Natural killer cell (primary cell): Measurements from ENCODE around the gene EHD2. TPM values are rescaled to one million over a fixed set of nuclear protein-coding genes. Genes with fewer than 3 reads are reported as not detected.

Source experiments
- ATAC-seq, 3 donors: fragments of 150-1000 bp in 2 of 3; fragments of 200-7000 bp in 1 of 3; cut with Tn5 transposase; 1 replicate in 1 of 3; 2 replicates in 2 of 3; pipeline ENCODE4 v1.10.0; 2021; ENCODE audit warnings: mild to moderate bottlenecking in 2 of 3, moderate library complexity in 2 of 3
- DNase-seq, 2 donors: peaks; one replicate each; pipeline versions ENCODE4 v3.0.0 to v3.0.0-alpha.2; 2013 to 2021; ENCODE audit warnings: mixed read lengths in 1 of 2
- H3K27ac ChIP-seq: one replicate; pipeline ENCODE4 v1.5.1; 2013; ENCODE audit warnings: mild to moderate bottlenecking, low read length
- H3K27me3 ChIP-seq: one replicate; pipeline ENCODE4 v1.6.1; 2013; ENCODE audit warnings: low read length; ENCODE audit not compliant: control insufficient read depth, insufficient read depth
- H3K36me3 ChIP-seq: one replicate; pipeline ENCODE4 v1.6.1; 2013; ENCODE audit warnings: low read length; ENCODE audit not compliant: control insufficient read depth, insufficient read depth
- H3K4me1 ChIP-seq: one replicate; pipeline ENCODE4 v1.6.1; 2013; ENCODE audit warnings: low read length; ENCODE audit not compliant: control insufficient read depth, insufficient read depth
- H3K4me3 ChIP-seq: one replicate; pipeline ENCODE4 v1.5.1; 2013; ENCODE audit warnings: low read length
- H3K9me3 ChIP-seq: one replicate; pipeline ENCODE4 v1.6.1; 2013; ENCODE audit warnings: low read length; ENCODE audit not compliant: control insufficient read depth, insufficient read depth
- H3K27ac Mint-ChIP-seq, 2 donors: one replicate each; pipeline ENCODE4 v1.8.0; 2022; ENCODE audit warnings: mild to moderate bottlenecking in 2 of 2, mixed read lengths in 2 of 2, moderate library complexity in 1 of 2
- H3K27me3 Mint-ChIP-seq, 2 donors: one replicate each; pipeline ENCODE4 v1.8.0; 2022; ENCODE audit warnings: low read depth in 2 of 2, mixed read lengths in 2 of 2
- H3K36me3 Mint-ChIP-seq: one replicate; pipeline ENCODE4 v1.8.0; 2022; ENCODE audit warnings: mixed read lengths
- H3K4me1 Mint-ChIP-seq, 2 donors: one replicate each; pipeline ENCODE4 v1.8.0; 2022; ENCODE audit warnings: mixed read lengths in 2 of 2
- H3K4me3 Mint-ChIP-seq: one replicate; pipeline ENCODE4 v1.8.0; 2022; ENCODE audit warnings: mild to moderate bottlenecking, moderate library complexity, mixed read lengths
- H3K9me3 Mint-ChIP-seq, 2 donors: one replicate each; pipeline ENCODE4 v1.8.0; 2022; ENCODE audit warnings: mixed read lengths in 2 of 2
- CTCF ChIP-seq: fragments of 200-600 bp; IDR thresholded peaks from one replicate; pipeline ENCODE4 v1.8.0; 2022; ENCODE audit warnings: antibody characterized with exemption
- WGBS: methylation state at CpG from one replicate; pipeline ENCODE4 v1.1.7; 2013; ENCODE audit warnings: missing lambda C conversion rate; ENCODE audit not compliant: insufficient coverage; 5-methylcytosine and 5-hydroxymethylcytosine counted together
- intact Hi-C: fragments of 100-400 bp; cut with micrococcal nuclease; formaldehyde crosslinking; loops from one replicate; pipeline ENCODE4 v1.14.2; 2022
- total RNA-seq, 4 donors: library from RNA; stranded (reverse); fragments of 120-200 nt in 1 of 4; gene quantifications; one replicate each; pipeline versions ENCODE4 v1.2.3 to v1.2.4, GENCODE V29; 2013 to 2022

EHD2 gene
- total RNA-seq, 3 donors from 2014 or later (not counting 1 experiment from before 2014, with no cell fraction given): 0.09 to 0.40 (median 0.12) TPM

GRCh38 chr19:47779524-47780214 is 66.4 kb downstream of the EHD2 start:
- H3K4me1 Mint-ChIP-seq: peaks cover 7 to 42% of the 10 kb centered on the region in 2 donors
- H3K27ac ChIP-seq: peak overlapping the region; percentile 95
- ATAC-seq: no peak
- no peaks in the 10 kb centered on the region for H3K9me3 ChIP-seq
- H3K4me3 ChIP-seq: peak overlapping the region; percentile 89
- peaks cover 16% of the 10 kb centered on the region for H3K36me3 ChIP-seq
- DNase-seq: no peak
- peak overlapping the region; percentile 88 to 95 for H3K27ac Mint-ChIP-seq
- WGBS: 92% methylated on average over 24 of the region's 24 CpGs
- intact Hi-C loops: no loop called here
- H3K9me3 Mint-ChIP-seq: no peaks in the 10 kb centered on the region
- H3K27me3 Mint-ChIP-seq: no peaks in the 10 kb centered on the region
- no peak for TF ChIP-seq CTCF
- peaks cover 26% of the 10 kb centered on the region for H3K4me1 ChIP-seq
- peak overlapping the region; percentile 95 for H3K4me3 Mint-ChIP-seq
- no peaks in the 10 kb centered on the region for H3K36me3 Mint-ChIP-seq
- no peaks in the 10 kb centered on the region for H3K27me3 ChIP-seq

- ATAC-seq: no peak
- no peaks in the 10 kb centered on the region for H3K27me3 ChIP-seq
- no peaks in the 10 kb centered on the region for H3K9me3 ChIP-seq
- no peak overlapping the region for H3K27ac ChIP-seq
- no peaks in the 10 kb centered on the region for H3K9me3 Mint-ChIP-seq
- peaks cover 7 to 42% of the 10 kb centered on the region in 2 donors for H3K4me1 Mint-ChIP-seq
- H3K27me3 Mint-ChIP-seq: no peaks in the 10 kb centered on the region
- intact Hi-C loops: no loop called here
- H3K36me3 Mint-ChIP-seq: no peaks in the 10 kb centered on the region
- peaks cover 26% of the 10 kb centered on the region for H3K4me1 ChIP-seq
- no peak for DNase-seq
- peak overlapping the region; percentile 51 for H3K4me3 Mint-ChIP-seq
- no peak for TF ChIP-seq CTCF
- H3K27ac Mint-ChIP-seq: peak overlapping the region; percentile 88 to 95
- WGBS: 94% methylated on average over 6 of the region's 9 CpGs
- H3K36me3 ChIP-seq: peaks cover 16% of the 10 kb centered on the region
- no peak overlapping the region for H3K4me3 ChIP-seq
Measured at GRCh38 chr19:47780215-47780551, 67.0 kb downstream of the EHD2 start.

GRCh38 chr19:47781590-47782262 is 68.5 kb downstream of the EHD2 start:
- Histone ChIP-seq H3K4me1 (peaks cover 26% of the 10 kb centered on the region), H3K36me3 (peaks cover 22% of the 10 kb centered on the region), H3K4me3 (no peak overlapping the region), H3K27me3 (no peaks in the 10 kb centered on the region), H3K27ac (no peak overlapping the region), H3K9me3 (no peaks in the 10 kb centered on the region)
- Mint-ChIP-seq H3K4me3 (no peak overlapping the region), H3K27ac (peak overlapping the region in 1 of 2 donors; percentile 95), H3K36me3 (no peaks in the 10 kb centered on the region), H3K27me3 (no peaks in the 10 kb centered on the region), H3K4me1 (peaks cover 7 to 42% of the 10 kb centered on the region in 2 donors), H3K9me3 (no peaks in the 10 kb centered on the region)
- WGBS: 93% methylated on average over 9 of the region's 9 CpGs
- no peak for DNase-seq
- intact Hi-C loops: no loop called here
- ATAC-seq: no peak
- no peak for TF ChIP-seq CTCF
